NOMO-1 treated with DMSO at 0.1 percent for 48 hours (cell line): Measurements from ENCODE around the gene SRGAP3.
"Not testable (repeated sequence)": the region's sequence is repeated elsewhere in the genome, so short reads cannot be mapped to it uniquely, and the experiment has no call there.

Experiments
- DNase-seq: peaks from one replicate; lab custom pipeline; 2025; ENCODE audit not compliant: unreplicated experiment; lab: John Stamatoyannopoulos, UW

The SRGAP3 gene

GRCh38 chr3:9098716-9099675, 150.4 kb downstream of the SRGAP3 start:
- DNase-seq: no peak

- no peak for DNase-seq
Measured at GRCh38 chr3:9097495-9097894, 152.0 kb downstream of the SRGAP3 start.

GRCh38 chr3:9091486-9092235, 157.8 kb downstream of the SRGAP3 start:
- DNase-seq: no peak

- DNase-seq: no peak
Measured at GRCh38 chr3:9088441-9089353, 160.7 kb downstream of the SRGAP3 start.

- DNase-seq: peak; percentile 51
Measured at GRCh38 chr3:9087831-9088413, 161.5 kb downstream of the SRGAP3 start.

GRCh38 chr3:9085428-9085827, 164.0 kb downstream of the SRGAP3 start:
- not testable (repeated sequence) for DNase-seq

- peak; percentile 32 for DNase-seq
Measured at GRCh38 chr3:9081184-9081818, 168.1 kb downstream of the SRGAP3 start.

- no peak for DNase-seq
Measured at GRCh38 chr3:9080163-9080562, 169.3 kb downstream of the SRGAP3 start.

- DNase-seq: no peak
Measured at GRCh38 chr3:9079676-9080075, 169.8 kb downstream of the SRGAP3 start.

- no peak for DNase-seq
Measured at GRCh38 chr3:9078561-9079240, 170.7 kb downstream of the SRGAP3 start.

GRCh38 chr3:9077029-9077428, 172.4 kb downstream of the SRGAP3 start:
- no peak for DNase-seq

- DNase-seq: no peak
Measured at GRCh38 chr3:9075762-9076161, 173.7 kb downstream of the SRGAP3 start.

- DNase-seq: no peak
Measured at GRCh38 chr3:9074079-9074478, 175.4 kb downstream of the SRGAP3 start.

- no peak for DNase-seq
Measured at GRCh38 chr3:9072667-9073009, 176.8 kb downstream of the SRGAP3 start.

GRCh38 chr3:9071936-9072666, 177.3 kb downstream of the SRGAP3 start:
- DNase-seq: no peak

- DNase-seq: no peak
Measured at GRCh38 chr3:9070961-9071360, 178.5 kb downstream of the SRGAP3 start.

- no peak for DNase-seq
Measured at GRCh38 chr3:9069971-9070370, 179.5 kb downstream of the SRGAP3 start.

- DNase-seq: no peak
Measured at GRCh38 chr3:9068051-9068450, 181.4 kb downstream of the SRGAP3 start.

GRCh38 chr3:9067352-9067975, 182.0 kb downstream of the SRGAP3 start:
- peak; percentile 41 for DNase-seq
